DMS79 treated with DMSO at 0.1 percent for 48 hours (cell line): Measurements from ENCODE around the gene ATP1A1.

Experiments used
- DNase-seq: peaks from one replicate; lab custom pipeline; 2025; lab: John Stamatoyannopoulos, UW

The ATP1A1 gene

GRCh38 chr1:116391185-116391584 lies 18.1 kb downstream of the ATP1A1 start:
- no peak for DNase-seq

DNA sequence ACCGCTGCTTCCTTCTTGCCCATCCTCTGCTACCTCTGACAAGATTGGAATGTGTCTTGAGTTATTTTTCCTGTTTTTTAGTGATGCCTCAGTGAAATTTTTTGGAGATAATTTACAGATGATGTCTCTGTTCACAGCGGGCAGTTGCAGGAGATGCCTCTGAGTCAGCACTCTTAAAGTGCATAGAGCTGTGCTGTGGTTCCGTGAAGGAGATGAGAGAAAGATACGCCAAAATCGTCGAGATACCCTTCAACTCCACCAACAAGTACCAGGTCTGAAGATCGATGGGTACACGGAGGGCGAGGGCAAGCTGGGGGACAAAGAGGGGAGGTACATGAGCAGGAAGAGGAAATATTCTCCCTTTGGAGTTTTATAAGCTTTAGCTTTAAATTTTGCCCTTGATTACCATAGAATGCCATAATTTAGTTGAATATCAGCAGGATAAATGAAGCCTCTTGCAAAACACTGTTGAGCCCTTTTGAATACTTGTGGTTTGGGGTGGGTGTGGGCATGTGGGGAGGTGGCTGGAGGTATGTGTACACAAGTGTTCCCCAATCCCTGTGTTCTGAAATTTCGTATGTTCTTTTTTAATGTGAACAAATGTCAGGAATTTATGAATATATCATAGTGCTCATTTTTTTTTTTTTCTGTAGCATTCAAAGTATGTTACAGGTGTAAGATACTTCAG lies 19.8 kb downstream of the ATP1A1 start:
- DNase-seq = no peak

DNA sequence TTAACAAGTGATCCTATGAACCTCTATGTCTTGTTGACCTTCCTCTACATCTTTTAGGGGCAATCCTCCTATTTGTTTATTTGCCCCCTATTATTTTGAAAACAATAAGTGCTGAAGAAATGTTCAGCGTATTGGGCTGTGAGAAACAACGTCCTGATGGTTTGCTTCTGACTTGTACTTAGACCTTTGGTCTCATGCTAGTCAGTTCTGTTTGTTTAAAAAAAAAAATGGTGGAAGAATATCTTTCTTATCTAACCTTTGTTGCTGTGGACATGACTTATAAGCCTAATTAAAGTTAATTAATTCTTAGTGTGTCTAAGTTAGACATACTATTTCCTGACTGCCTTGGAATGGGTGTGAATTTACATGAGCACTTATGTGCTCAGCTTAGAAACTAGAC lies 20.7 kb downstream of the ATP1A1 start:
- DNase-seq = no peak

DNA sequence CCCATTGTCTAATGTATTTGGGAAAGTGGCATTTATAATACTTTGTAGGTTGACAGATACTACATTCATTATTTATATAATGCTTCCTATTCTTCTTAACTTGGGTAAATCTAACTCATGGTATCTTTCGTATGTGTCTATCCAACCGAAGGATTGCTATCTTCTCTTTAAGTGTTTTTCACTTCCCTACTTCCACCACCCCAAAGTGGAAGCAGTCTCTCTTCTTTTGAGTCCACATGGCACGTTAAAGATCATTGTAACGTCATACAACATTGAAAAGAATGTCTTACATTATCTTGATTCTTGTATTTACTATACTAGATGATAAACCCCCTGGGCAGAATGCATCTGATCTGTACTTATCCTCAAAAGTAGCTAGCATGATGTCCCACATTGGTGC lies 21.2 kb downstream of the ATP1A1 start:
- no peak for DNase-seq

GRCh38 chr1:116396769-116397168 lies 23.7 kb downstream of the ATP1A1 start:
- DNase-seq = peak; percentile 97

DNA sequence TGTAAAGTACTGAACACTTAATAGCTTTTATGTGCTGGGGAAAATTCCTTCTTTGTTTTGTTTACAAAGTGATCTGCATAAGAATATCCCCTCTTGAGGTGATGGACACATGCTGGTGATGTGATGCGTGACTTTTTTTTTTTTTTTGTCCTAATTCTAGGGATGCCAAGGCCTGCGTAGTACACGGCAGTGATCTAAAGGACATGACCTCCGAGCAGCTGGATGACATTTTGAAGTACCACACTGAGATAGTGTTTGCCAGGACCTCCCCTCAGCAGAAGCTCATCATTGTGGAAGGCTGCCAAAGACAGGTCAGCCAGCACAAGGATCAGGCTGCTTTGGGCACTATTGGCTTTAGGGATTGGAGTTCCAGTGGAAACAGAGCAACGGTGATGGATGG lies 24.7 kb downstream of the ATP1A1 start:
- no peak for DNase-seq

DNA sequence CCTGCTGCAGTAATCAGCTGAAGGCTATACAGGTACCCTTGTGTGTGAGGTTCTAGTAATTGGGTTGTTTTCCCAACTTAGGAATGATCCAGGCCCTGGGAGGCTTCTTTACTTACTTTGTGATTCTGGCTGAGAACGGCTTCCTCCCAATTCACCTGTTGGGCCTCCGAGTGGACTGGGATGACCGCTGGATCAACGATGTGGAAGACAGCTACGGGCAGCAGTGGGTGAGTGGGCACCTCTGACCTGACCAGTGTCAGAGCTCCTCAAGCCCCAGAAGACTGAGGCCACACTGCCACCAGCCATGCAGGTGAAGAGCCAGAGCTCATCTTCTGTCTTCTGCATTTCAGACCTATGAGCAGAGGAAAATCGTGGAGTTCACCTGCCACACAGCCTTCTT lies 27.7 kb downstream of the ATP1A1 start:
- no peak for DNase-seq

GRCh38 chr1:116401646-116402176 lies 28.7 kb downstream of the ATP1A1 start:
- no peak for DNase-seq

DNA sequence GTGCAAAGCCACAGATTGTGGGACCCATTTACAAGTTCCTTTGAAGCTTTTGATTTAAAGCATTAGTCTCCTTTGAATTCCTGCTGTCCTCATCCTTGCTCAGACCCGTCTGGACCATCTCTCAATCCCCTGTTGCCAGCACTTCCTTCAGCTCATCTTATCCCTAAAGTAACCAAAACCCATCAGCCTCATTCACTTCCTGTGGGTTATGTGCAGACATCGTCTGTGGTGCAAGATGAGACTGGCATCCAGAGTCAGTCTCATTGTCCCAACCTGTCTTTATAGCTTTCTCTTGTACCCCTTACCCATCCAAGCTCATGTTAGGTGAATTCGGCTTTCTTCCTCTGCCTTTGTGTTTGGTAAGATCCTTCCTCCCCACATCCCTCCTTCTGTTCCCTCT lies 29.3 kb downstream of the ATP1A1 start:
- no peak for DNase-seq

DNA sequence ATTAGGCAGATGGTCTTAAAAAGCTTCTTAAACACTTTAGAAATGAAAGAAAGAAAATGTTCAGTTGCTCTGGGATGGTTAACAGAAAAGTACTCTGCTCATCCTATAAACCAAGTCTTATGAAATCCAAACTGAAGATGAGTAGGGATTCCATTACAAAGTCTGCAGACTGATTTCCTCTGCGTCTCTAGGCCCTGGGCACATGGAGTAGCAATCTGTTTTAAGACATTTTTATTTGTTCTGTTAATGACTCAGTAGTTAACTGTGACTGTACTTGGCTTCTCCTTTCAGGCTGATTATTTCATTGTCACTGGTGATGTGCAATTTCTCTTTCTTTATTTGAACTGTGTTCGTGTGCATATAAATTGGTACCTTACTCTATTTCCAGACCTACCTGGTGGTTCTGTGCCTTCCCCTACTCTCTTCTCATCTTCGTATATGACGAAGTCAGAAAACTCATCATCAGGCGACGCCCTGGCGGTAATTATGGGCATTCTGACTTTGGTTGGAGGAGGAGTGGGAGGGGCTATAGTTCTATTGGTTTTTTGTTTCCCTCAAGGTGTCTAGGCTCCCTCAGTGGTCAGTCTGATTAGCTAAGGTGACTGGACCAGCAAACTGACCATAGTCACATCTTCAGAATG lies 30.6 kb downstream of the ATP1A1 start:
- DNase-seq = no peak

DNA sequence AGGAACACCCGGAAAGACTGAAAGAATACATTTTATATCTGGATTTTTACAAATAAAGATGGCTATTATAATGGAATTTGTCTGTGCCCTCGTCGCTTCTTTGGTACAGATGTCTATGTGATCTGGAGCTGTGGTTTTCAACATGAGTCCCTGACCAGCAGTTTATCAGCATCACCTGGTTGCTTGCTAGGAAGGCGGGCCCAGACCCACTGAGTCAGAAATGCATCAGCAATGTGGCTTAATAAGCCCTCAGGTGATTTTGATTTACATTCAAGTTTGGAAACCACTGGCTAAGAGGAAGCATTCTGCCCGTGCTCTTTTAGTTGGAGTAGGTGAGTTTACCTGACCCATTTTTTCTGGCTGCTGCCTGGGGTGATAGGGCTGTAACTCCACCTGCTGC lies 31.7 kb downstream of the ATP1A1 start:
- no peak for DNase-seq

GRCh38 chr1:116405241-116406135 lies 32.4 kb downstream of the ATP1A1 start:
- DNase-seq = peak; percentile 98

DNA sequence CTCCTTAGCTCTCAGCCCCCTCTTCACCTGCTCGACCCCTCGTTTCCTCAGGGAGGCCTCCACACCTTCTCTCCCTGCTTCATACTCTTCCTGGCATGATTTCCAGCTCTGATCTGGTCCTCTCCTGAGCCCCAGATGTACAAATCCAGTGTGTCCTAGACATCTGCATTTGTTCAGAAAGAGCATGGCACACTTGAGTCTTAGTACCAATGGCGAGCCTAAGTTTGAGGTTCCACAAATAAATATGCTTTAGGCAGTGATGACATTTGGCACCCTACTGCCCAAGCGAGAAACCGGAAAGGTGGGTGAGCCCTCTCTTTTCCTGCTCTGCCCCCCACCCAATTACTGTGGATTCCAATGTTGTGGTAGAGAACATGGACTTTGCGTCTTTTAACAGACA lies 34.0 kb downstream of the ATP1A1 start:
- no peak for DNase-seq

DNA sequence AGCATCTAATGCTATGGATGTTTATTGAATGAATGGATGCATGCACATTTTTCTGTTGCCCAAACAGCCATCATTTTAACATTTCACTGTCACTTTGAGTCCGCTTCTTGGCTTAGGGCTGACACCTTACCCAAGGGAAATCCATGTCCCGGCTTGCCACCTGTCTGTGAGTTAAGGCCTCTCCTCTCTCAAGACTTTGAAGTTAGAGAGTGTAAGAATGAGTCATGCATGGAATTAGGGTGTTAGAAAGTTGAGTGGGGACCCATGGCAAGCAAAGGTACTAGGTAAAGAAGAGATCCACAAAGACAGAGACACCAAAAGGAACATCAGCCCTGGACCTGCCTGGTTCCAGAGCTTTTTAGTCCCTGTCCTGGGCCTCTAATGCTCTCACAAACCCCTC lies 35.1 kb downstream of the ATP1A1 start:
- DNase-seq = no peak

GRCh38 chr1:116408803-116409720 lies 36.0 kb downstream of the ATP1A1 start:
- no peak for DNase-seq

DNA sequence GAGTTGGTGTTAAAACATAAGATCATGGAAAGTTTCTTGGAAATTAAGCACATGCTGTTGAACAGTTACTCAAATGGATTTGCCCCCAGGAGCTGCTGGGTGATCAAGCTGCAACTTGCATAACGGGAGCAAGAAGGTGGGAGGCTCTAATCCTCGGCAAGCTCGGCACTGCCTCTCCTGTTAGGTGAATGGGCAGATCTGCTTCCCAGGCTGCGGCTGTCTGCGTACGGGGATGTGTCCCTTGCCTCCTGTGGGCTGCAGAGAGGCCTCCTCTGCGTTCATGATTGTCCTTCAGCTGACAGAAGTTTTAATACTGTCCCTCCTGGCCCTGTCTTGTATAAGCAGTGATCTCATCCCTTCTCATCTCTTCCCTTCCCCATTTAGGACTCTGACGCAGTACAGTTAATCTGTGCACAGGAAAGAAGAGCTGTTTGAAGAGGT lies 36.7 kb downstream of the ATP1A1 start:
- DNase-seq = no peak

DNA sequence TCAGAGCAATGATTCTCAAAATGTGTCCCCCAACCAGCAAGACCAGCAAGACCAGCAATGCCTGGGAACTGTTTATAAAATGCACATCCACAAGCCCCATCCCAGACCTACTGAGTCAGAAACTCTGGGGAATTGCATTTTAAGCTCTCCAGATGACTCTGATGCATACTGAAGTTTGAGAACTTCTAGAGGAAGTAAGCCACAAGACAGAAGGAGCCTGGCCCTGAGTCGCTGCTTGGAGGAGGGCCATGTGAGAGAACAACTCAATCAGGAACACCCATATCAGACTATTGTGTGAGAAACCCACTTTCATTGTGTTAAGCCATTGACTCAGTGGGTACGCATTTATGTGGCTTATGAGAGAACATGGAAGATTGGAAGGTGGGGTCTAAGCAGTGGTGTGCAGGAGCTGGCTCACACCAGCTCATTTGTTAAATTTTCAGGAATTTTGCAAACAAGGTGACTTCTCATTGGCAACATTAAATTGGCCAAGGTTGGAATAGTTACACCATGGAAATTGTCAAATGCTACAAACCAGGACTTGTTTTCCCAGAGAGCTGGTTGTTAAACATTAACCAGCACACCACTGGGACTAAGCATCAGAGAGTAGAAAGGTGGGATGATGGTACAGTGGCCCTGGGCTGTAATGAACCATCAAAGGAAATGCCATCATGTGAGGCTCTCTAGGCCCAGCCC lies 38.9 kb downstream of the ATP1A1 start:
- no peak for DNase-seq

DNA sequence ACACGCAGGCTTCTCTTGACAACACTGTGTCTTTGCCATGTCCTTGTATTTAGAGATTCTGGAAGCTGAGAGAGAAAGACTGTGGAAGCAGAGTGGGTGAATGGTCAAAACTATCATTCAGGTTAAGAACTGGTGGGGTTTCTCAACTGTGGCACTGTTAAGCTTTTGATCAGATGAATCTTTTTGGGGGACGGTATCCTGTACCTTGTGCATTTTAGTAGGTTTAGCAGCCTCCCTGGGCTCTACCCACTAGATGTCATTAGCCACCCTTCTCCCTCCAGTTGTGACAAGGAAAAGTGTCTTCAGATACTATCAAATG lies 39.4 kb downstream of the ATP1A1 start:
- no peak for DNase-seq

GRCh38 chr1:116412898-116413297 lies 39.9 kb downstream of the ATP1A1 start:
- no peak for DNase-seq

- DNase-seq = no peak
Measured at GRCh38 chr1:116413414-116413813, 40.4 kb downstream of the ATP1A1 start.

DNA sequence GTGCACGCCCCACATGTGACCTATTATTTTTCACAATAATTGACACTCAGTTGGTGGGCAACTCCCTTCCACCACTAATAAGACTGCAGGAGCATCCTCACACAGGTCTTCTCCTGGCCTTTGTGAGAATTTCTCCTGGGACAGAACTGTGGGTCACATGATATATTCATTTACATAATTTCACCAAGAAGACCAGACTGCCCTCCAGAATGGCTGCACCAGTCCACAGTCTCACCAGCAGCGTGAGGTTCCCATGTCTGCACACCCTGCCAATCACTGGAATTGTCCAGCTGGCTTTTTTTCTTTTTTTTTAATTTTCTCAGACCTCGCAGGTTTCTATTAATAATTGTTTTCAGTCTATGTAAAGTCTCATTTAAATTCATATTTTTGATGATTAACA lies 41.3 kb downstream of the ATP1A1 start:
- no peak for DNase-seq
